GM21360 (cell line): ENCODE measurements around the gene KIAA1614.
A peak's percentile ranks its signal among the peaks of the same experiment; 100 is the strongest.

Experiments
- ATAC-seq: cut with Tn5 transposase; IDR thresholded peaks from one replicate; pipeline ENCODE4 v1.9.1; 2021; ENCODE audit warnings: mild to moderate bottlenecking, moderate library complexity; ENCODE audit not compliant: unreplicated experiment

Gene KIAA1614

GRCh38 chr1:180925471-180926051, 12.9 kb downstream of the KIAA1614 start:
- ATAC-seq = no peak

GRCh38 chr1:180926164-180926981, 13.7 kb downstream of the KIAA1614 start:
- ATAC-seq = no peak

GRCh38 chr1:180927348-180927747, 14.7 kb downstream of the KIAA1614 start:
- no peak for ATAC-seq

- no peak for ATAC-seq
Measured at GRCh38 chr1:180927841-180928240, 15.1 kb downstream of the KIAA1614 start.

GRCh38 chr1:180928331-180929230, 15.9 kb downstream of the KIAA1614 start:
- ATAC-seq = no peak

GRCh38 chr1:180929389-180929788, 16.7 kb downstream of the KIAA1614 start:
- no peak for ATAC-seq

GRCh38 chr1:180930687-180931086, 18.0 kb downstream of the KIAA1614 start:
- ATAC-seq = no peak

GRCh38 chr1:180931529-180931928, 18.8 kb downstream of the KIAA1614 start:
- ATAC-seq = no peak

GRCh38 chr1:180932378-180932777, 19.7 kb downstream of the KIAA1614 start:
- no peak for ATAC-seq

GRCh38 chr1:180933141-180933540, 20.4 kb downstream of the KIAA1614 start:
- no peak for ATAC-seq

- ATAC-seq = peak; percentile 43
Measured at GRCh38 chr1:180934563-180934962, 21.9 kb downstream of the KIAA1614 start.

- no peak for ATAC-seq
Measured at GRCh38 chr1:180935326-180936109, 22.8 kb downstream of the KIAA1614 start.

- ATAC-seq = no peak
Measured at GRCh38 chr1:180936110-180937011, 23.7 kb downstream of the KIAA1614 start.

- ATAC-seq = no peak
Measured at GRCh38 chr1:180937012-180937372, 24.3 kb downstream of the KIAA1614 start.

- no peak for ATAC-seq
Measured at GRCh38 chr1:180937624-180938225, 25.0 kb downstream of the KIAA1614 start.

GRCh38 chr1:180939073-180939710, 26.5 kb downstream of the KIAA1614 start:
- no peak for ATAC-seq

- ATAC-seq = no peak
Measured at GRCh38 chr1:180939711-180940103, 27.0 kb downstream of the KIAA1614 start.

- ATAC-seq = no peak
Measured at GRCh38 chr1:180940445-180940844, 27.7 kb downstream of the KIAA1614 start.
